ENCODE measurements around the gene ITPR2.

- TF ChIP-seq POLR2A (IDR thresholded peaks at IDR 0.05; ENCODE audit: low read depth, low read length) (no peak), POLR2AphosphoS5 (IDR thresholded peaks at IDR 0.05; ENCODE audit: low read depth, low read length) (no peak)
Measured at GRCh38 chr12:26691234-26691970, 141.6 kb downstream of the ITPR2 start.

Measured in GM12892 (cell line).